HCT116 (cell line): ENCODE results near the gene COL18A1. TPM values are rescaled to one million over a fixed set of nuclear protein-coding genes. Genes with fewer than 3 reads are reported as not detected.

Experiments
- ATAC-seq: fragments of 200-7000 bp; cut with Tn5 transposase; 2 replicates; pipeline ENCODE4 v1.9.1; 2020; ENCODE audit warnings: mild to moderate bottlenecking, moderate library complexity
- BruUV-seq: library from RNA; stranded (reverse); fragments of 400-500 nt; replicated peaks from 2 replicates; lab custom pipeline; 2021; lab: Mats Ljungman, UMichigan
- CTCF ChIA-PET: fragments of 300-600 bp; sonication (Branson Sonifier 250); formaldehyde crosslinking; loops from one replicate; lab custom pipeline; 2021; ENCODE audit warnings: antibody characterized with exemption; lab: Charles Lee
- POLR2A ChIA-PET: fragments of 300-600, 350-600 bp; sonication (Branson Sonifier 250); formaldehyde crosslinking; loops from one replicate; lab custom pipeline; 2021; ENCODE audit warnings: antibody characterized with exemption; lab: Charles Lee
- RAD21 ChIA-PET, 2 experiments: fragments of 300-600 bp; sonication (Branson Sonifier 250); formaldehyde crosslinking; loops; one replicate each; lab custom pipeline; 2023; ENCODE audit warnings: low total read pairs in 2 of 2; ENCODE audit not compliant: uncharacterized antibody in 2 of 2, unreplicated experiment in 2 of 2, low non-redundant PET in 1 of 2; lab: Charles Lee
- DNase-seq: peaks from one replicate; pipeline ENCODE4 v3.0.0-alpha.2; 2010; ENCODE audit warnings: low read depth, low spot score
- H2AFZ ChIP-seq: fragments of 200-600 bp; shearing (Covaris generic), sonication (generic); 2 replicates; pipeline ENCODE4 v1.6.1; 2017; ENCODE audit warnings: low read depth, mixed run types, mixed read lengths, antibody characterized with exemption, low read length; ENCODE audit not compliant: poor library complexity, severe bottlenecking
- H3K27ac ChIP-seq: 2 replicates; pipeline ENCODE4 v1.5.1; 2012; ENCODE audit warnings: low read depth, low read length
- H3K27me3 ChIP-seq: fragments of 200-600 bp; sonication (generic); 2 replicates; pipeline ENCODE4 v1.6.1; 2016; ENCODE audit warnings: mixed run types, low read length, mixed read lengths; ENCODE audit not compliant: insufficient read depth
- H3K36me3 ChIP-seq, 2 experiments: fragments of 200-500 bp in 1 of 2; fragments of 200-600 bp in 1 of 2; sonication (Bioruptor generic) in 1 of 2; sonication (generic) in 1 of 2; 2 replicates each; pipeline versions ENCODE4 v1.5.1 to v1.6.1; 2014 to 2016; ENCODE audit warnings: low read length in 2 of 2, inconsistent platforms in 1 of 2, mixed read lengths in 1 of 2, mixed run types in 1 of 2; ENCODE audit not compliant: insufficient read depth in 2 of 2, control insufficient read depth in 1 of 2
- H3K4me1 ChIP-seq, 2 experiments: fragments of 200-600 bp in 1 of 2; sonication (generic) in 1 of 2; 2 replicates each; pipeline versions ENCODE4 v1.5.1 to v1.6.1; 2012 to 2017; ENCODE audit warnings: low read length in 2 of 2, inconsistent platforms in 1 of 2, mild to moderate bottlenecking in 1 of 2, mixed read lengths in 1 of 2, mixed run types in 1 of 2, moderate library complexity in 1 of 2; ENCODE audit not compliant: insufficient read depth in 2 of 2, control insufficient read depth in 1 of 2
- H3K4me2 ChIP-seq: fragments of 200-600 bp; sonication (generic); 2 replicates; pipeline ENCODE4 v1.6.1; 2017; ENCODE audit warnings: mixed run types, low read length, mixed read lengths
- H3K4me3 ChIP-seq, 2 experiments: fragments of 200-600 bp in 1 of 2; sonication (generic) in 1 of 2; replicated peaks in 1 of 2; 2 replicates each; pipeline ENCODE4 v1.5.1; 2011 to 2016; ENCODE audit warnings: low read length in 2 of 2, control low read depth in 1 of 2, low read depth in 1 of 2, mild to moderate bottlenecking in 1 of 2, mixed read lengths in 1 of 2, mixed run types in 1 of 2
- H3K79me2 ChIP-seq: fragments of 200-600 bp; sonication (generic); 2 replicates; pipeline ENCODE4 v1.6.1; 2017; ENCODE audit warnings: mild to moderate bottlenecking, mixed run types, low read length, moderate library complexity, mixed read lengths; ENCODE audit not compliant: insufficient read depth
- H3K9ac ChIP-seq: fragments of 200-600 bp; sonication (generic); 2 replicates; pipeline ENCODE4 v1.6.1; 2016; ENCODE audit warnings: low read length, mixed read lengths
- H3K9me2 ChIP-seq: fragments of 200-600 bp; sonication (generic), shearing (Covaris generic); 2 replicates; pipeline ENCODE4 v1.6.1; 2017; ENCODE audit warnings: mixed run types, mild to moderate bottlenecking, moderate library complexity; ENCODE audit not compliant: insufficient read depth
- H3K9me3 ChIP-seq, 2 experiments: fragments of 200-500 bp in 1 of 2; fragments of 200-600 bp in 1 of 2; sonication (Bioruptor generic) in 1 of 2; sonication (generic) in 1 of 2; 2 replicates each; pipeline ENCODE4 v1.6.1; 2014 to 2017; ENCODE audit warnings: low read length in 2 of 2, mixed read lengths in 2 of 2, inconsistent platforms in 1 of 2, low read depth in 1 of 2, mild to moderate bottlenecking in 1 of 2, mixed run types in 1 of 2, moderate library complexity in 1 of 2; ENCODE audit not compliant: control insufficient read depth in 1 of 2, insufficient read depth in 1 of 2
- H4K20me1 ChIP-seq: fragments of 200-600 bp; sonication (generic), shearing (Covaris generic); 2 replicates; pipeline ENCODE4 v1.6.1; 2017; ENCODE audit warnings: mixed run types, mild to moderate bottlenecking, moderate library complexity; ENCODE audit not compliant: insufficient read depth
- CBX3 ChIP-seq: IDR thresholded peaks from 2 replicates; pipeline ENCODE4 v1.6.1; 2012; ENCODE audit warnings: low read depth
- EGR1 ChIP-seq: IDR thresholded peaks from 2 replicates; pipeline ENCODE4 v1.6.1; 2012; ENCODE audit warnings: low read depth
- ELF1 ChIP-seq: IDR thresholded peaks from 2 replicates; pipeline ENCODE4 v1.6.1; 2012; ENCODE audit warnings: low read depth, borderline replicate concordance
- EZH2 ChIP-seq: fragments of 200-600 bp; sonication (generic); IDR thresholded peaks from 2 replicates; pipeline ENCODE4 v1.6.1; 2017; ENCODE audit warnings: antibody characterized with exemption, mixed run types
- EZH2phosphoT487 ChIP-seq: fragments of 200-600 bp; IDR thresholded peaks from 2 replicates; pipeline ENCODE4 v1.6.1; 2018; ENCODE audit warnings: antibody characterized with exemption, borderline replicate concordance
- JUND ChIP-seq: IDR thresholded peaks from 2 replicates; pipeline ENCODE4 v1.6.1; 2012
- POLR2A ChIP-seq: IDR thresholded peaks from 2 replicates; pipeline ENCODE4 v1.7.0; 2011; ENCODE audit warnings: borderline replicate concordance; ENCODE audit not compliant: insufficient read depth, insufficient read length; ENCODE audit errors: extremely low read depth
- POLR2AphosphoS5 ChIP-seq: IDR thresholded peaks from 2 replicates; pipeline ENCODE4 v1.6.1; 2011; ENCODE audit warnings: mild to moderate bottlenecking, low read depth, low read length, moderate library complexity
- RAD21 ChIP-seq: IDR thresholded peaks from 2 replicates; pipeline ENCODE4 v1.6.1; 2012; ENCODE audit warnings: low read depth, mild to moderate bottlenecking
- SIN3A ChIP-seq: IDR thresholded peaks from 2 replicates; pipeline ENCODE4 v1.6.1; 2012; ENCODE audit warnings: low read depth
- SRF ChIP-seq: IDR thresholded peaks from 2 replicates; pipeline ENCODE4 v1.6.1; 2012; ENCODE audit warnings: low read depth
- TCF7L2 ChIP-seq: IDR thresholded peaks from 2 replicates; pipeline ENCODE4 v1.7.0; 2011; ENCODE audit warnings: borderline replicate concordance, inconsistent platforms; ENCODE audit not compliant: insufficient read depth, insufficient read length; ENCODE audit errors: extremely low read depth
- ZNF274 ChIP-seq: fragments of 200-500 bp; sonication (Bioruptor generic); IDR thresholded peaks from 2 replicates; pipeline ENCODE4 v1.6.1; 2014; ENCODE audit warnings: mild to moderate bottlenecking, low read depth, low read length, inconsistent platforms
- intact Hi-C: fragments of 100-400 bp; cut with micrococcal nuclease; formaldehyde crosslinking; loops from 2 replicates; pipeline ENCODE4 v1.10.0; 2022
- total RNA-seq: library from RNA; stranded (reverse); gene quantifications from one replicate; pipeline ENCODE4 v1.2.1, GENCODE V29; 2021; ENCODE audit not compliant: unreplicated experiment
- TF ChIP-seq, protein P1 (sequence below): IDR thresholded peaks from 2 replicates; pipeline ENCODE4 v1.6.1; 2012
- TF ChIP-seq, protein P2 (sequence below): IDR thresholded peaks from 2 replicates; pipeline ENCODE4 v1.6.1; 2012
- TF ChIP-seq, protein P3 (sequence below): IDR thresholded peaks from 2 replicates; pipeline ENCODE4 v1.6.1; 2011; ENCODE audit warnings: mild to moderate bottlenecking, low read length, moderate library complexity; ENCODE audit not compliant: insufficient replicate concordance; ENCODE audit errors: extremely low read depth
- TF ChIP-seq, protein P4 (sequence below): IDR thresholded peaks from 2 replicates; pipeline ENCODE4 v1.6.1; 2012; ENCODE audit warnings: low read depth
- TF ChIP-seq, protein P5 (sequence below), 3 experiments: fragments of 200-600 bp in 1 of 3; sonication (generic) in 1 of 3; IDR thresholded peaks in 2 of 3; conservative IDR thresholded peaks in 1 of 3; 2 replicates each; pipeline ENCODE4 v1.5.1; 2012 to 2017; ENCODE audit warnings: low read depth in 2 of 3, low read length in 2 of 3, antibody characterized with exemption in 1 of 3, borderline replicate concordance in 1 of 3, control low read depth in 1 of 3, mild to moderate bottlenecking in 1 of 3, mixed read lengths in 1 of 3, mixed run types in 1 of 3, moderate library complexity in 1 of 3; ENCODE audit not compliant: insufficient read depth in 1 of 3

The COL18A1 gene
- total RNA-seq, 1 experiment from 2014 or later: 59.5 TPM

DNA sequence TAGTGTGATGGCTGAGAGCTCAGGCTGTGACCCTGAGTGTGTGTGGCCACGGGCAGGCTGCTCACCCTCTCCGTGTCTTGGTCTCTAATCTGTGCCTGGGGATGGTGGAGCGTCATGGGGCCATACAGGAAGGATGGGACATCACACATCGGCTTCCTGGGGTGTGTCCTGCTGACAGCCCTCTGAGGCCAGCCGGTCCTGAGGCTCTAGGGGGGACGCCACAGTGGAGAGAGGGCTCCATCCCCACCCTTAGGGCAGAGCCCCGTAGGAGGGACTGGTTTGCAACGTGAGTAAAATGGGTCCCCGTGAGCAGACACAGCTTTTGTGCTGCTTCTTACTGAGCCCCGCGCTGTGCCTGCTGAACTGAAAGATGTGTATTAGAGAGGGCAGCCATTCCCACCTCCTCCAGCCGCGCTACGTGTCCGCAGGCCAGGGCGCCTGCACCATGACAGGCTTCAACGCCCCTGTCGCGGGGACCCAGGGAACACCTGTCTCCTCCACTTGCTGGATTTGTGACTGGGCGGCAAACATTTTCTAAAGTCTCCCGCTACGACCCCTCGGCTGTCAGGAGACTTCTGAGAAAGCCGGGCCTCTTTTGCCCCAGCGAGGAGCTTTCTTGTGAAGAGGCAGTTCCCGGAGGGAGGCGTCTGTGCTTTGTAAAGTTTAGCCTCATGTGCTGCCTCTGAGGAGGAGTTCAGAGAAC lies 8.1 kb downstream of the COL18A1 start:
- intact Hi-C loops: no loop called here
- no TSS peak for BruUV-seq

More for the DNA sequence above, 8.1 kb downstream of the COL18A1 start:
- H3K79me2 ChIP-seq: peaks cover 73% of the 10 kb centered on the region; the same call in 1 of the 2 replicates
- RAD21 ChIA-PET: no interaction called here
- H3K27me3 ChIP-seq: no peaks in the 10 kb centered on the region
- H2AFZ ChIP-seq: no peak overlapping the region
- H3K4me2 ChIP-seq: no peak overlapping the region
- H3K27ac ChIP-seq: no peak overlapping the region
- no peaks in the 10 kb centered on the region for H3K9me3 ChIP-seq
- H4K20me1 ChIP-seq: no peaks in the 10 kb centered on the region
- peaks cover 0 to 3% of the 10 kb centered on the region in 2 experiments; a peak in 1 of 4 replicates for H3K4me1 ChIP-seq
- ATAC-seq (no peak), DNase-seq (no peak)
- no peaks in the 10 kb centered on the region for H3K9me2 ChIP-seq
- no peak overlapping the region for H3K4me3 ChIP-seq
- CTCF ChIA-PET: no interaction called here
- no peaks in the 10 kb centered on the region; a peak in 1 of 4 replicates for H3K36me3 ChIP-seq
- H3K9ac ChIP-seq: no peak overlapping the region
- POLR2A ChIA-PET: no interaction called here
- TF ChIP-seq, protein P1, sequence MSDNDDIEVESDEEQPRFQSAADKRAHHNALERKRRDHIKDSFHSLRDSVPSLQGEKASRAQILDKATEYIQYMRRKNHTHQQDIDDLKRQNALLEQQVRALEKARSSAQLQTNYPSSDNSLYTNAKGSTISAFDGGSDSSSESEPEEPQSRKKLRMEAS: no peak
- no peak for TF ChIP-seq EZH2phosphoT487
- no peak for TF ChIP-seq ELF1
- TF ChIP-seq, protein P2, sequence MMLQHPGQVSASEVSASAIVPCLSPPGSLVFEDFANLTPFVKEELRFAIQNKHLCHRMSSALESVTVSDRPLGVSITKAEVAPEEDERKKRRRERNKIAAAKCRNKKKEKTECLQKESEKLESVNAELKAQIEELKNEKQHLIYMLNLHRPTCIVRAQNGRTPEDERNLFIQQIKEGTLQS: no peak
- TF ChIP-seq ZNF274: no peak
- TF ChIP-seq, protein P3, sequence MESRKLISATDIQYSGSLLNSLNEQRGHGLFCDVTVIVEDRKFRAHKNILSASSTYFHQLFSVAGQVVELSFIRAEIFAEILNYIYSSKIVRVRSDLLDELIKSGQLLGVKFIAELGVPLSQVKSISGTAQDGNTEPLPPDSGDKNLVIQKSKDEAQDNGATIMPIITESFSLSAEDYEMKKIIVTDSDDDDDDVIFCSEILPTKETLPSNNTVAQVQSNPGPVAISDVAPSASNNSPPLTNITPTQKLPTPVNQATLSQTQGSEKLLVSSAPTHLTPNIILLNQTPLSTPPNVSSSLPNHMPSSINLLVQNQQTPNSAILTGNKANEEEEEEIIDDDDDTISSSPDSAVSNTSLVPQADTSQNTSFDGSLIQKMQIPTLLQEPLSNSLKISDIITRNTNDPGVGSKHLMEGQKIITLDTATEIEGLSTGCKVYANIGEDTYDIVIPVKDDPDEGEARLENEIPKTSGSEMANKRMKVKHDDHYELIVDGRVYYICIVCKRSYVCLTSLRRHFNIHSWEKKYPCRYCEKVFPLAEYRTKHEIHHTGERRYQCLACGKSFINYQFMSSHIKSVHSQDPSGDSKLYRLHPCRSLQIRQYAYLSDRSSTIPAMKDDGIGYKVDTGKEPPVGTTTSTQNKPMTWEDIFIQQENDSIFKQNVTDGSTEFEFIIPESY: no peak
- no peak for TF ChIP-seq POLR2AphosphoS5
- no peak for TF ChIP-seq POLR2A
- TF ChIP-seq CBX3: no peak
- TF ChIP-seq SRF: no peak
- TF ChIP-seq TCF7L2: no peak
- TF ChIP-seq RAD21: no peak
- TF ChIP-seq, protein P4, sequence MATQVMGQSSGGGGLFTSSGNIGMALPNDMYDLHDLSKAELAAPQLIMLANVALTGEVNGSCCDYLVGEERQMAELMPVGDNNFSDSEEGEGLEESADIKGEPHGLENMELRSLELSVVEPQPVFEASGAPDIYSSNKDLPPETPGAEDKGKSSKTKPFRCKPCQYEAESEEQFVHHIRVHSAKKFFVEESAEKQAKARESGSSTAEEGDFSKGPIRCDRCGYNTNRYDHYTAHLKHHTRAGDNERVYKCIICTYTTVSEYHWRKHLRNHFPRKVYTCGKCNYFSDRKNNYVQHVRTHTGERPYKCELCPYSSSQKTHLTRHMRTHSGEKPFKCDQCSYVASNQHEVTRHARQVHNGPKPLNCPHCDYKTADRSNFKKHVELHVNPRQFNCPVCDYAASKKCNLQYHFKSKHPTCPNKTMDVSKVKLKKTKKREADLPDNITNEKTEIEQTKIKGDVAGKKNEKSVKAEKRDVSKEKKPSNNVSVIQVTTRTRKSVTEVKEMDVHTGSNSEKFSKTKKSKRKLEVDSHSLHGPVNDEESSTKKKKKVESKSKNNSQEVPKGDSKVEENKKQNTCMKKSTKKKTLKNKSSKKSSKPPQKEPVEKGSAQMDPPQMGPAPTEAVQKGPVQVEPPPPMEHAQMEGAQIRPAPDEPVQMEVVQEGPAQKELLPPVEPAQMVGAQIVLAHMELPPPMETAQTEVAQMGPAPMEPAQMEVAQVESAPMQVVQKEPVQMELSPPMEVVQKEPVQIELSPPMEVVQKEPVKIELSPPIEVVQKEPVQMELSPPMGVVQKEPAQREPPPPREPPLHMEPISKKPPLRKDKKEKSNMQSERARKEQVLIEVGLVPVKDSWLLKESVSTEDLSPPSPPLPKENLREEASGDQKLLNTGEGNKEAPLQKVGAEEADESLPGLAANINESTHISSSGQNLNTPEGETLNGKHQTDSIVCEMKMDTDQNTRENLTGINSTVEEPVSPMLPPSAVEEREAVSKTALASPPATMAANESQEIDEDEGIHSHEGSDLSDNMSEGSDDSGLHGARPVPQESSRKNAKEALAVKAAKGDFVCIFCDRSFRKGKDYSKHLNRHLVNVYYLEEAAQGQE: no peak
- no peak for TF ChIP-seq SIN3A
- no peak for TF ChIP-seq EZH2
- TF ChIP-seq JUND: no peak
- no peak for TF ChIP-seq EGR1
- TF ChIP-seq, protein P5, sequence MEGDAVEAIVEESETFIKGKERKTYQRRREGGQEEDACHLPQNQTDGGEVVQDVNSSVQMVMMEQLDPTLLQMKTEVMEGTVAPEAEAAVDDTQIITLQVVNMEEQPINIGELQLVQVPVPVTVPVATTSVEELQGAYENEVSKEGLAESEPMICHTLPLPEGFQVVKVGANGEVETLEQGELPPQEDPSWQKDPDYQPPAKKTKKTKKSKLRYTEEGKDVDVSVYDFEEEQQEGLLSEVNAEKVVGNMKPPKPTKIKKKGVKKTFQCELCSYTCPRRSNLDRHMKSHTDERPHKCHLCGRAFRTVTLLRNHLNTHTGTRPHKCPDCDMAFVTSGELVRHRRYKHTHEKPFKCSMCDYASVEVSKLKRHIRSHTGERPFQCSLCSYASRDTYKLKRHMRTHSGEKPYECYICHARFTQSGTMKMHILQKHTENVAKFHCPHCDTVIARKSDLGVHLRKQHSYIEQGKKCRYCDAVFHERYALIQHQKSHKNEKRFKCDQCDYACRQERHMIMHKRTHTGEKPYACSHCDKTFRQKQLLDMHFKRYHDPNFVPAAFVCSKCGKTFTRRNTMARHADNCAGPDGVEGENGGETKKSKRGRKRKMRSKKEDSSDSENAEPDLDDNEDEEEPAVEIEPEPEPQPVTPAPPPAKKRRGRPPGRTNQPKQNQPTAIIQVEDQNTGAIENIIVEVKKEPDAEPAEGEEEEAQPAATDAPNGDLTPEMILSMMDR (IDR thresholded peaks at IDR 0.05 in 2 of 3, conservative IDR thresholded peaks at IDR 0.05 in 1 of 3; ENCODE audit: borderline replicate concordance in 1 of 3, insufficient read depth in 1 of 3, low read depth in 2 of 3, low read length in 2 of 3): no peak
